Mucosa of gallbladder (tissue), 1 donor: ENCODE results near the gene COMMD1. TPM values are rescaled to one million over a fixed set of nuclear protein-coding genes. Genes with fewer than 3 reads are reported as not detected.
"Not testable (repeated sequence)": the region's sequence is repeated elsewhere in the genome, so short reads cannot be mapped to it uniquely, and the experiment has no call there.

ENCODE experiments used
- DNase-seq: peaks from one replicate; pipeline ENCODE4 v3.0.0-alpha.2; 2020; ENCODE audit warnings: low spot score
- total RNA-seq: library from RNA; stranded (reverse); gene quantifications from one replicate; pipeline ENCODE4 v1.2.1, GENCODE V29; 2021
- donor health status: DM: no; HTN: no; CAD: no.

Gene COMMD1
- total RNA-seq, 1 donor from 2014 or later: 35.0 TPM

GRCh38 chr2:62071760-62072680 is 166.5 kb downstream of the COMMD1 start:
- DNase-seq: no peak

- no peak for DNase-seq
Measured at GRCh38 chr2:62074233-62074632, 168.8 kb downstream of the COMMD1 start.

DNA sequence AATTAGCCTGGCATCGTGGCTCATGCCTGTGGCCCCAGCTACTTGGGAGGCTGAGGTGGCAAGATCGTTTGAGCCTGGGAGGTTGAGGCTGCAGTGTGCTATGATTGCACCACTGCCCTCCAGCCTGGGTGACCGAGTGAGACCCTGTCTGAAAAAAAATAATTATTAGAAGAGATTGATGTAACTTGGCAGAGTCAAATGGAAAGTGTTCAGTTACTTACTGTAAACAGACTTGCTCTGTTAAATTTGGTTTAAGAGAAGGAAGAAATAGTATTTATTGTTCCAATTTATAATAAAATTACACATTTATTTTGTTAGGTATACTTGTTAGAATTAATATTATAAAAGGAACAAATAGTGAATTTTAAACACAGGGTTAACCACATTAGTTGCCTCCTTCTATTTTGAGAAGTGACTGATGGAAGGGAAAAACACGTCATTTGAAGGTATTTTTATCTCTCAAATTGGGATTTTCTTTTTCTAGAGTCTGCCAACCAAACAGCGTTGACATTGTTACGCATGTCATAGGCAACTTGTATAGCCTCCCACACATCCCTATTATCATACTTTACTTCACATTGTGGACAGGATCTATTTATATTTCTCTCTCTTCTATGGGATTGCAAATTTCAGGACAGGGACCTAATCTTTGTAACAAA is 171.6 kb downstream of the COMMD1 start:
- no peak for DNase-seq

- no peak for DNase-seq
Measured at GRCh38 chr2:62084801-62085200, 179.3 kb downstream of the COMMD1 start.

DNA sequence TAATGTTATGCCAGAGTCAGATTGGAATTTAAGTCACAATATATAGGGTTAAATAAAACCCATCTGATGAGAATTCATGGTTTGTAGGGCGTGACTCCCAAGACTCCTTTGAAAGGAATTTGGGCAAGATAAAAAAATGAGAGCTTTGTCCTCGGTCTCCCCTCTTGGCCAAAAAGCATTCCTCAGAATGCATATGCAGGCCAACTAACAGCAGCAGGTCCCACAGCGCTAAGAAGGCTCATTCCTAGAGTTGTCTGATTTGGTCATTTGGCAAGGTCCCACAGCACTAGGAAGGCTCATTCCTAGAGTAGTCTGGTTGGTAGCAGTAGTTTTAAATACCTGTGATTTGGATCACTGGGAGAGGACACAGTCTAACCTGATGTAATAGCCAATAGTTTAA is 184.2 kb downstream of the COMMD1 start:
- DNase-seq: no peak

GRCh38 chr2:62091471-62091870 is 186.0 kb downstream of the COMMD1 start:
- no peak for DNase-seq

GRCh38 chr2:62099050-62099449 is 193.6 kb downstream of the COMMD1 start:
- DNase-seq: no peak

DNA sequence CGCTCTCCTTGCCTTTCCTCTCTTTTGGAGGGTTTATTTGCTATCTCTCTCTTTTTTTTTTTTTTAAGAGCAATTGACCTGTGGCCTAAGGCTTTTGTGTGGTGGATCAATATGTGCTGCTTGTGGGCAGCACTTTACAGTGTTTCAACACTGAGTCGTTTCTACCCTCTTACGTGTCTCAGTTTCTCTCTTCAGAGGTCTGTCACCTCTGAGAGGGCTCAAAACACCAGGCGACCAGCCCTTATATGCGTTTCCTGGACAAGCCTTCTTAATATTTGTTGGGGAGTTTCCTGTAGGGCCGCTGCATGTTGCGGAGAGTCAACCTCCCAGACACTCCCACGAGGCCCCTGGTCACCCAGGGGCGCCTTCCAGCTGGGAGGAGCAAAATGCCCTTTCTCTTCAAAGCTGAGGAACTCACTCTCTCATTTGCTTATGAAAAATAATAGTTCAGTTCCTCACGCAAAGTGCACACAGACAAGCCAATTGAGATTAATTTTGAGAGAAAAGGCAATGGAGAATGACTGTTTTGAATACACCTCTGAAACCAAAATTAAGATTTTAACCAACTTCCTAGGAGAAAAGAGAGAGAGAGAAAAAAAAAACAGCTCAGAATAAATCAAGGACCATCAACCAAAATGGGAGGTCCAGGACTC is 194.2 kb downstream of the COMMD1 start:
- DNase-seq: no peak

GRCh38 chr2:62101886-62102285 is 196.4 kb downstream of the COMMD1 start:
- DNase-seq: no peak

GRCh38 chr2:62102402-62102920 is 197.0 kb downstream of the COMMD1 start:
- no peak for DNase-seq

GRCh38 chr2:62109554-62109953 is 204.1 kb downstream of the COMMD1 start:
- DNase-seq: no peak

DNA sequence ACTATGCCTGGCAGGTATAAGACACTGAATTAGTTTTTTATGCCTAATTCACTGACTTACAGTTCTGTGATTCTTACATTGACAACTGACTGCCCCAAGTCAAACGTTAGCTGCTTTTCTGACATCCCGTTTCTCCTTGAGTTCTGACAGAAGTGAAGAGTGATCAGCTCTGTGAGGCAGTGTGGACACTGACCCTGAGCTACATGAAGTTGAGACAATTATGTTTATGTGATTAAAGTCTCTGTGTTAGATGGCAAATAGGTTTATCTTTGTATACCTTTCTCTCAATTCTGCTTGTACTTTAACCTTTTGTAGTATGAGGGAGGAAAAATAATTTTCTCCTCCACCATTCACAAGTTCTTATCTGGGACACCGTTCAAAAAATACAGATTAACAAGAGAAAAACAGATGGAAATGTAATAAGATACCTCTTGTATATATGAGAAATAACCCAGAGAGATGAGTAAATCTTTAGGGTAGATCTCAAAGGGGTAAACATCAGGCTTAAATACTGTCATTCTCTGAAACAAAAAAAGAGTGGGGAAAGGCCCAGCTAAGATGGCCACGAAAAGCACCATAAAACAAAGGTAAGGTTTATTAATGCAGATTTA is 205.0 kb downstream of the COMMD1 start:
- no peak for DNase-seq

- no peak for DNase-seq
Measured at GRCh38 chr2:62112179-62112578, 206.7 kb downstream of the COMMD1 start.

DNA sequence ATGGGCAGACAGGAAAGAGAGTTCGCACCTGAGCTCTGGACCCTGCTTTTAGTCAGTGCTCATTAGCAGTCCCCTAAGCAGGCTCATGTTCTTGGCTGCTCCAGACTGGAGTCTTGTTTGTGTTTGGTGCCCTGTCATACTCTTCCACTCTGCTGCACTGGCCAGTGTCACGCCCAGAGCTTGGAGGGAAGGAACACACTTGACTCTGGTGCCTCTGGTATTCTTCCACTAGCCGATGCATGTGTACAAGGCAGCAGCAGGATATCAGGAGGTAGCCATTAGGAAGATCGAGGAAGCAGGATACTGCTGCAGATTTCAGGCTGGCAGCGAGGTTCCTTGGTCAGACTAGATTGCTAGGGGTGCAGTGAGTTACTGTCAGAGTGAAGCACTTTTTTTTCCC is 209.1 kb downstream of the COMMD1 start:
- no peak for DNase-seq

- DNase-seq: no peak
Measured at GRCh38 chr2:62116983-62117382, 211.5 kb downstream of the COMMD1 start.

DNA sequence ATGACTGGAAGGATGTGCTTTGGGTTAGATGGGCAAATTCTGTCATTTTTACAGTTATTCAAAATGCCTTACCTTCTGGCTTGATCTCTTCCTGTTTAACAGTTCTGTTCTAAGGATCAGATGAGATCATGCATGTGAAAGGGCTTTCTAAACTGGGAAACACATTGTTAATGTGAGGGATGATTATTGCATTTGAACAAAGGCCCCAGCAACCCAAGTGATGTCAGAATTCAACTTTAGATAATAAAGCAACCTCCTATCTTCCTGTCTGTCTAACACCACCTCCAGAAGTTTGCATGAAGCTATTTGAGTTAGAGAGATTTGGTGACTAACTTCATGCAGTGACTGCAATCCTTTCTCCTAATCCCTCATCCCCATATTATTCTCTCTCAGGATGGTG is 212.7 kb downstream of the COMMD1 start:
- DNase-seq: no peak

DNA sequence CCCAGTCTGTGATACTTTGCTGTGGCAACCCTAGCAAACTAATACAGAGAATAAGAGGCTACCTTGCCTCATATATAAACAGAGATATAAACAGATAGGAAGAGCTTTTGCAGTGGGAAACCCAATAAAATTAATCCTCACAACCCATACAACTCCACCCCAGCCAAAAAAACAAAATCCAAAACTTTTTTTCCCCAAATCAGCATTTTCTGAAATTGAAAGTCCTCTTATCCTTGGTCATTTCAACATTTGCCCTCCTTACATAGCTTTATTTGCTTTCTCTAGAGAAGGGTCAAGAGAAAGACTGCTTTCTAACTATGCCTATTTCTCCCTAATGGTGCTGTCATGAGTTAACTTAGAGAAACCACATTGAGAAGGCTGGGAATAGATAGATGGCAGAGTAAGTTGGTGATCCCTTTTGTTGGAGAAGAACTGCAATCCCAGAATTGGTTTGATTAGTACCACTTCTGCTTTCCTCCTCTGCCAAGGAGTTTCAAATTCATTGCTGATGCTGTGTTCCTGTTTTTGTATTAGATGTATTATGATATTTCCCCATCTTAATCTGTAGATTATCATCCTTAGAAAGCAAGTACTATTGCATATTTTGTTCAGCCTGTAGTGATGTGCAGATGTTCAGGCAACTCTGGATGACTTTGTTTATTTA is 214.0 kb downstream of the COMMD1 start:
- no peak for DNase-seq

GRCh38 chr2:62126239-62126638 is 220.8 kb downstream of the COMMD1 start:
- not testable (repeated sequence) for DNase-seq

DNA sequence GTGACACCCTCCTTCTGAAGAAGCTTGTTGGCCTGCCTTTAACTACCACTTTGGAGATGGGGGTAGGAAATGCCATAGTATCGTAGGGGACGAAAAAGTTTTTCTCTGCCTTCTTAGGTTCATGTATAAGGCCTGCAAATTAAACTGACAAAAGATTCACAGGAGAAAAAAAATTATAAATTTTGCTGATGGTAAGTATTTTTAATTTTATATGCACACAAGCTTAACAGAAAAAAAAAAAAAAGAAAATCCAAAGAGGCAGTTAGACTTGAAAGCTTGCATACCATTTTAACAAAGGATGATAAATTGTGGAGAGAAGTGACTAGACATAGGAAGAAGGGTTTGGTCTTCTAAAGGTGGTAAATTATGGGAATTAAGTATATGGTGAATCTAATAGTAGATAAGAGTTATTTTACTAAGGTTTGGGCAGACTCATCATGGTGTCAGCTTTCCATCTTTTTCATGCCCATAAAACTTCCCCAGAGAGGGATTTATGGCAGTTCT is 227.9 kb downstream of the COMMD1 start:
- no peak for DNase-seq

DNA sequence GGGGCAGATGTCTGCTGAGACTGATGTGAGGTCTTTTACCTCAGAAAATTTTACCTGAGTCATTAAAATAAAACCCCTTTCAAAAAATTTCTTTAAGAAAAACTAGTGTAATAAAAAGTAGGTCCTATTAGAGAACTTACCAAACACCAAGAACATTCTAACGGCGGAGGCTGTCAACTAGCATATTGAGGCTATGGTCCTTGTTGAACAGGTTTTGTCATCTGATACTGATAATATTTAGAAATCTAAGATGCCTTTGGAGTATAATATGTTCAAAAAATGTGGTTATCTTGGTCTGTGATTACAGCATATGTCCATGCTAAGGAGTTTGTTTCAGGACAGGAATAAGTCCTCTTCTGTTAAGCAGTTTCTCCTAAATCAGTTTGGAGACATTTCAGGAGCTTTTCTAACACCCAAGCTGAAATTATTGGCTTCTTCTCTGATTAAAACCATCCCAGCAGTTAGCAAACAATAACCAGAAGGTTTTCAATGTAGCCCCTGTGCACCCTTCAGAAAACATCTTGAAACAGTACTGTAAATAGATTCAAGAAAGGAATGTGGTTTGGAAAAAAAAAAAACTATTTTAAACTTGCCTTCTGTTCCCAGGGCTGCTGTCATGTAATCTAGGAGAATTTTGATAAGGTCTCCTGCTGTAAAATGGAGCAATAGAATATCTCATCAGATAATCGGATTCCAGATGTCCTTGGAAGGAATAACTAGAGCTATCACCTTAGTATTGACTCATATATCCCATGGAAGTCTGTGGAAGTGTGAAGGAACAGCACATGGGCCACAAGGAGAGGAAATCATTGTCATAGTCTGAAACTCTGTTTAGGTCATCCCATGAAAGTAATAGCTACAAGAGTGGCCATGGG is 231.7 kb downstream of the COMMD1 start:
- DNase-seq: no peak
